ENCODE data around the gene TSPAN7.

The TSPAN7 gene

GRCh38 chrX:38675856-38676255 lies 114.5 kb downstream of the TSPAN7 start:
- DNase-seq = no peak
- intact Hi-C loops (cut with DNase I) = no loop called here

DNA sequence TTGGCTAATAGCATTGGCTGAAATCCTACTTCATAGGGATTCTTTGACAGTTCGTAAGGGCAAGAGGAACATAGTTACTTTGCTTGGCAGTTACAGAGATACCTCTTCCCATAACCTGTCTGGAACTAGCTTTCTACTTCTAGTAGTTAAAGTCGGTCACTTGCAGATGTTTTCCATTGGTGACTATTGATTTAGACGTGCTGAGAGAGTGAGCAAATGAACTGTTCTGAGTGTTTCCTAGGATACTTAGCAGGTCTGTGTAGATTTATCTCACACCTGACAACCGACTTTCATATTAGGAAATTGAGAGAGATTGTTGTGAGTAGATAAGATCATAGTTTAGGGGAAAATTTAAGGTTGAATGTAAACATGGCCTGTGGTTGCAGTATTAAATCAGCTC lies 116.8 kb downstream of the TSPAN7 start:
- no peak for DNase-seq
- intact Hi-C loops (cut with DNase I) = no loop called here

GRCh38 chrX:38678821-38679220 lies 117.5 kb downstream of the TSPAN7 start:
- intact Hi-C loops (cut with DNase I) = no loop called here
- no peak for DNase-seq

GRCh38 chrX:38679695-38680094 lies 118.4 kb downstream of the TSPAN7 start:
- intact Hi-C loops (cut with DNase I) = no loop called here

GRCh38 chrX:38682095-38682494 lies 120.8 kb downstream of the TSPAN7 start:
- no peak for DNase-seq
- intact Hi-C loops (cut with DNase I) = no loop called here

More at GRCh38 chrX:38679695-38680094, 118.4 kb downstream of the TSPAN7 start:
- no peak for DNase-seq

- no peak for DNase-seq
- intact Hi-C loops (cut with DNase I) = no loop called here
Measured at GRCh38 chrX:38692961-38693360, 131.6 kb downstream of the TSPAN7 start.

DNA sequence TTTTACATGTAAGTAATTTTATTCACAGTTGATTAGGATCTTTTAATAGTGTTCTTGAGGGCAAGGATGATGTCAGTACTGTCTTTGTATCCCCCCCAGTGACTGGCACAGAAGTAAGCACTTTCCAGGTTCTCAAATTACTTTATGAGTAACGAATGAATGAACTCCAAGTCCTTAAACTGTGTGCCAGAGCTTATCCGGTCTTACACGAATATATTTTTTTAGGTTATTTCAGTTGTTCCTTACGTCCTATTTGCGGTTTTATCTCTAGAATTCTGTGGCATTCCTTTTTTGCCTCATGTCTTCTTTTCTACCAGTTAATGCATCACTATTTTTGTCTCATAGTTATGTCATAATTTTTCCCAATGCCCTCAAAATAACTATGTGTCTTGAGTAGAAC lies 133.1 kb downstream of the TSPAN7 start:
- intact Hi-C loops (cut with DNase I) = no loop called here

GRCh38 chrX:38697461-38697860 lies 136.1 kb downstream of the TSPAN7 start:
- DNase-seq = no peak
- intact Hi-C loops (cut with DNase I) = no loop called here

More for the DNA sequence above, 133.1 kb downstream of the TSPAN7 start:
- DNase-seq = no peak

DNA sequence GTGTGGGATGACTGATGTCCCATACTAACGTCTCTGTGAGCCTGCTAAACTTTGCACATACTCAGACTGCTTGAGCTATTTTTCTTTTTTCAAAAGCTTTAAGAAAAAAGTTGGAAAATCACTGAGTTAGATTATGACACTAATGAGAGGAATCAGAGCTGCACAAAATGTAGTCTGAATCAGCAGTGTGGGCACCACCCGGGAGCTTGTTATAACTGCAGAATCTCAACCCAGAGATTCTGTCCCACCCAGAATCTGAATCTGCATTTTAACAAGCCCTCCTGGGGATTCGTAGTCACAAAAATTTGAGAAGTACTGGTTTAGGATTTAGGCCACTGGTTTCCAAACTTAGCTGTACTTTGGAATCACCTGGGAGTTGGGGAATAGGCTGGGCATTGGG lies 137.8 kb downstream of the TSPAN7 start:
- intact Hi-C loops (cut with DNase I) = no loop called here
- DNase-seq = peak in 2 of 10 donors; percentile 6 to 75

DNA sequence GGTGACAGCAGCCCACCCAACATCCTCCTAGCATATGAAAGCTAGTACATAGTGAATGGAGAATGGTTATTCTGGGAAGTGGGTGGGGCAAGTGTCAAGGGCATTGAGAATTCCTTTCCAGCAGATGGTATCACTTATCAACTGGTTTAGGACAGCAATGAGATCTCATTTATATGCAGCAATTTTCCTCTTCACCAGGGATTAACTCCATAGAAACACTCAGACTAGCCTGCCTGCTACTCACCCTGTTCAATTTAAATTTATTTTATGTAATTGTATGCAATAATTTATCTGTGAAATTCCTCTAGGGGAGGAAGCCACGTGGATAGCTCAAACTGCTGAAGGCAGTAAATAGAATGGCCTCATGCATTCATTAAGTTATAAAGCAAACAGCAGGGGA lies 138.4 kb downstream of the TSPAN7 start:
- intact Hi-C loops (cut with DNase I) = no loop called here
- no peak for DNase-seq

DNA sequence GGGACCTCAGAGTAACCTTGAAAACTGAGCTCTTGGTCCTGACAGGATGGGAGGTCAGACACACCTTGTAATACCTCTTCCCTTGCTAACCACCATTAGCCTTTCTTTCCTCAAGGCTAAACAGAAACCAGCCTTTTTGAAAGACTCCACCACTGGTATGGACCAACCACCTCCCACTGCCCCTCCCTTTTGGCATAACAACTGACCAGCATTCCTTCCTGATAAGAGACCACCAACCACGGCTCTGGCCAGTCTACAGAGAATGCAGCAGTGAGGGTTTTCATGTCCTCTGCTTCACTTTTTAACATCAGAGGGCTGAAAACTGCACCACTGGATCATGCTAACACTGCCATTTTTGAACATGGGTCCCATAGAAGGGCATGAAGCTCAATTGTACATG lies 139.7 kb downstream of the TSPAN7 start:
- no peak for DNase-seq

GRCh38 chrX:38704146-38704882 lies 143.0 kb downstream of the TSPAN7 start:
- intact Hi-C loops (cut with DNase I) = no loop called here
- DNase-seq = no peak

More for the DNA sequence above, 139.7 kb downstream of the TSPAN7 start:
- intact Hi-C loops (cut with DNase I) = no loop called here

DNA sequence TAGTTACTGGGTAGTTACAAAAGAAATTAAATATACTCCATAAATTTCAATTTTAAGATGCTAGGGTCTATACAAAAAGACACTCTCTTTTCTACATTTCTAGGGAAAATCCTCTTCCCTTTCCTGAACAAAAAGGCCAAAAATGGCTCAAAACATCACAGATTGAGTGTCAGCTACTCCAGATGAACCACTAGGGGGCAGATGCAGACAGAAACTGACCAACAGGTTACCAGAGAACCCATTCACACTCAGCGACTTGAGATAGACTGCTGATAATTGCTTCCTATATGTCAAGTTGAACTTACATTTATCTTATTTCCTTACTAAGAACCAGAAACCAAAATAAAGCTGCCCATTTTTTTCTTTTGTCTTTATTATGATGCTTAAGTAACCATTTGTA lies 156.5 kb downstream of the TSPAN7 start:
- no peak for DNase-seq
- intact Hi-C loops (cut with DNase I) = no loop called here

GRCh38 chrX:38718311-38718710 lies 157.0 kb downstream of the TSPAN7 start:
- intact Hi-C loops (cut with DNase I) = no loop called here
- no peak for DNase-seq

- DNase-seq = no peak
- intact Hi-C loops (cut with DNase I) = no loop called here
Measured at GRCh38 chrX:38726612-38727011, 165.3 kb downstream of the TSPAN7 start.

- no peak for DNase-seq
- intact Hi-C loops (cut with DNase I) = no loop called here
Measured at GRCh38 chrX:38727668-38728067, 166.3 kb downstream of the TSPAN7 start.

DNA sequence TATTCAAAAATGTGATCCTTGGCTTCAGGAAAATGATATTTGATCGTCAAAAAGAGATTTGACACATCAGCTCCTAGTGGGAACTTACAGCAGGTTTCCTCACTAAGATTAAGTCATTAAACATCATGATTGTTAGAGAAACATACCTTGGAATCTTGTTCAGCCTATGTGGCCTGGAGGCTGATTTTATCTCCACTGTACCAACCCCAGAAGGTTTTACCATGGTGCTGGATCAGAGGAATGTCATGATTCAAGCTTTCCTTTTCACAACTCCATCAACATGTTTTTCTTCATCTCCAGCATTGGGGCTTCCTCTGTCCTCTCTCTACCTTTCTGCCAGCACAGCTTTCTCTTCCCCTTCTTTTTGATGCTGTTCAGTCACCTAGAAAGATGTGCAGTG lies 171.5 kb downstream of the TSPAN7 start:
- no peak for DNase-seq
- intact Hi-C loops (cut with DNase I) = no loop called here
